Suprapubic skin (tissue), 4 donors: ENCODE measurements around the gene YJU2. TPM values are rescaled to one million over a fixed set of nuclear protein-coding genes. Genes with fewer than 3 reads are reported as not detected.
"Not testable (repeated sequence)": the region's sequence is repeated elsewhere in the genome, so short reads cannot be mapped to it uniquely, and the experiment has no call there.

Experiments
- DNase-seq, 2 donors: peaks; one replicate each; pipeline ENCODE4 v3.0.0-alpha.2; 2019; ENCODE audit warnings: low spot score in 2 of 2
- H3K27ac ChIP-seq: fragments of 200-600 bp; sonication (generic); one replicate; pipeline ENCODE4 v1.5.1; 2019
- H3K27me3 ChIP-seq: fragments of 200-600 bp; sonication (generic); one replicate; pipeline ENCODE4 v1.5.1; 2019
- H3K36me3 ChIP-seq: fragments of 200-600 bp; sonication (generic); one replicate; pipeline ENCODE4 v1.5.1; 2019
- H3K4me1 ChIP-seq: fragments of 200-600 bp; sonication (generic); one replicate; pipeline ENCODE4 v1.5.1; 2019
- H3K4me3 ChIP-seq: fragments of 200-600 bp; sonication (generic); one replicate; pipeline ENCODE4 v1.5.1; 2019; ENCODE audit warnings: mild to moderate bottlenecking
- H3K9me3 ChIP-seq: fragments of 200-600 bp; sonication (generic); one replicate; pipeline ENCODE4 v1.5.1; 2019
- EP300 ChIP-seq: sonication (generic); formaldehyde crosslinking; IDR thresholded peaks from one replicate; pipeline ENCODE4 v1.6.1; 2017; ENCODE audit warnings: antibody characterized with exemption
- POLR2A ChIP-seq, 2 donors: fragments of 450-650 bp; IDR thresholded peaks; one replicate each; pipeline ENCODE4 v1.6.1; 2017; ENCODE audit warnings: antibody characterized with exemption in 2 of 2, mild to moderate bottlenecking in 2 of 2, moderate library complexity in 2 of 2
- POLR2AphosphoS5 ChIP-seq, 3 donors: sonication (generic); formaldehyde crosslinking; IDR thresholded peaks; one replicate each; pipeline ENCODE4 v1.6.1; 2017; ENCODE audit warnings: antibody characterized with exemption in 3 of 3
- WGBS: methylation state at CpG from one replicate; pipeline ENCODE4 v1.1.5; 2018; 5-methylcytosine and 5-hydroxymethylcytosine counted together
- total RNA-seq, 4 donors: library from RNA; depleted of rRNA; stranded (reverse); fragments of >200 nt; gene quantifications; one replicate each; pipeline ENCODE4 v1.1.0, GENCODE V29; 2016
- TF ChIP-seq, protein P1 (sequence below), 2 donors: fragments of 200-600 bp in 1 of 2; fragments of 450-650 bp in 1 of 2; sonication (generic) in 1 of 2; IDR thresholded peaks; one replicate each; pipeline ENCODE4 v1.5.1; 2016 to 2019; ENCODE audit warnings: antibody characterized with exemption in 2 of 2, mild to moderate bottlenecking in 1 of 2, moderate library complexity in 1 of 2

Gene YJU2
- total RNA-seq, 4 donors from 2014 or later: 23.3 to 34.3 (median 26.9) TPM

DNA sequence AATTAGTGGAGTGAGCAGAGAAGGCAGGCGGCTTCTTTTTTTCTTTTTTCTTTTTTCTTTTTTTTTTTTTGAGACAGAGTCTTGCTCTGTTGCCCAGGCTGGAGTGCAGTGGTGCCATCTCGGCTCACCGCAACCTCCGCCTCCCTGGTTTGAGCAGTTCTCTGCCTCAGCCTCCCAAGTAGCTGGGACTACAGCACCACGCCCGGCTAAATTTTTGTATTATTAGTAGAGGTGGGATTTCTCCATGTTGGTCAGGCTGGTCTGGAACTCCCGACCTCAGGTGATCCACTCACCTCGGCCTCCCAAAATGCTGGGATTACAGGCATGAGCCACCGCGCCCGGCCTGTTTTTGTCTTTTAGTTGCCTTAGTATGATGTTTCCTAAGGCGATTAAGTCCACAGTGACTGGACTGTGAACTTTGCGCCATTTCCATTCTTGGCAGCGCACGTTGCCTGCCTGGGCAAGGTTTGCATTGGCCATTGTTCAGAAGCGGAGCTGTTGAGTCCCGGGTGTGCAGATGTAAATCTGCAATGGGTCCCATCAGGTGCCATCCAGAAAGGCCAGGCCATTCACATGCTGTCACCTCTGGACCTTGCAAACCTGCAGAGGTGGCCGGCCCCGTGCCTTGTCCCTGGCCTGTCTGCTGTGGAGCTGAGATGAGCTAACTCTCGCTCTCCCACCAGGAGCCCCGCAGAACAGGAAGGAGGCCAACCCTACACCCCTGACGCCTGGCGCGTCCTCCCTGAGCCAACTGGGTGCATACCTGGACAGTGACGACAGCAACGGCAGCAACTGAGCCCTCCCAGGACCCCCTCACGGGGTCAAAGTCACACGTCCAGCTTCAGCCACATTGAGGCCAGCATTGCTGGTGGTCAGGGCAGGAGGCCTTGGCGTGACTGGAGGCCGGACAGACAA lies 21.3 kb downstream of the YJU2 start:
- Histone ChIP-seq H3K36me3 (peaks cover 77% of the 10 kb centered on the region), H3K9me3 (no peaks in the 10 kb centered on the region), H3K4me3 (no peak overlapping the region), H3K27ac (no peak overlapping the region), H3K27me3 (no peaks in the 10 kb centered on the region), H3K4me1 (no peaks in the 10 kb centered on the region)
- TF ChIP-seq POLR2A (IDR thresholded peaks at IDR 0.05): no peak
- no peak for TF ChIP-seq EP300
- no peak for TF ChIP-seq POLR2AphosphoS5 (IDR thresholded peaks at IDR 0.05)
- TF ChIP-seq, protein P1, sequence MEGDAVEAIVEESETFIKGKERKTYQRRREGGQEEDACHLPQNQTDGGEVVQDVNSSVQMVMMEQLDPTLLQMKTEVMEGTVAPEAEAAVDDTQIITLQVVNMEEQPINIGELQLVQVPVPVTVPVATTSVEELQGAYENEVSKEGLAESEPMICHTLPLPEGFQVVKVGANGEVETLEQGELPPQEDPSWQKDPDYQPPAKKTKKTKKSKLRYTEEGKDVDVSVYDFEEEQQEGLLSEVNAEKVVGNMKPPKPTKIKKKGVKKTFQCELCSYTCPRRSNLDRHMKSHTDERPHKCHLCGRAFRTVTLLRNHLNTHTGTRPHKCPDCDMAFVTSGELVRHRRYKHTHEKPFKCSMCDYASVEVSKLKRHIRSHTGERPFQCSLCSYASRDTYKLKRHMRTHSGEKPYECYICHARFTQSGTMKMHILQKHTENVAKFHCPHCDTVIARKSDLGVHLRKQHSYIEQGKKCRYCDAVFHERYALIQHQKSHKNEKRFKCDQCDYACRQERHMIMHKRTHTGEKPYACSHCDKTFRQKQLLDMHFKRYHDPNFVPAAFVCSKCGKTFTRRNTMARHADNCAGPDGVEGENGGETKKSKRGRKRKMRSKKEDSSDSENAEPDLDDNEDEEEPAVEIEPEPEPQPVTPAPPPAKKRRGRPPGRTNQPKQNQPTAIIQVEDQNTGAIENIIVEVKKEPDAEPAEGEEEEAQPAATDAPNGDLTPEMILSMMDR (IDR thresholded peaks at IDR 0.05): no peak
- WGBS: 88% methylated on average over 26 of the region's 30 CpGs
- no peak for DNase-seq

DNA sequence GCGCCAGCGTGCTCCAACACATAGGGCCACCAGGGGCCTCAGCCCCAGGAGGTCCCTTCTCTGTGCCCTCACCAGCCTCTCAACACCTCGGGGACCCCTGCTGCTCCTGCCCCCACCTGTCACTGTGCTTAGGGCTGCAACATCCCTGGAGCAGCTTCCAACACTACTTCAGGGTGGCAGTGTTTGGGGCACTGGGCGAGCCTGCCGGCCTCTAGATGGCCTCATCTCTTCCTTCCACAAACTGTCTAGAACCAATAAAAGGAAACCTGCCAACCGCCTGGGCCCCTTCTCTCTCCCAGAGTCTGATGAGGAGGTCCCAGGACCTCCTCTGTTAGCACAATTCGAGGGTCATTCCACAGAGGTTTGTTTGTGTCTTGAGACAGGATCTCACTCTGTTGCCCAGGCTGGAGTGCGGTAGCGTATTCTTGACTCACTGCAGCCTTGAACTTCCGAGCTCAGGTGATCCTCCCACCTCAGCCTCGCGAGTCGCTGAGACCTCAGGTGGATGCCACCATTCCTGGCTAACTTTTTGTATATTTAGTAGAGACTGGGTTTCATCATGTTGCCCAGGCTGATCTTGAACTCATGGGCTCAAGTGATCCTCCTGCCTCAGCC lies 22.0 kb downstream of the YJU2 start:
- Histone ChIP-seq H3K36me3 (peaks cover 70% of the 10 kb centered on the region), H3K4me1 (no peaks in the 10 kb centered on the region), H3K27me3 (no peaks in the 10 kb centered on the region), H3K27ac (no peak overlapping the region), H3K4me3 (no peak overlapping the region), H3K9me3 (no peaks in the 10 kb centered on the region)
- 93% methylated on average over 7 of the region's 13 CpGs for WGBS
- DNase-seq: no peak
- TF ChIP-seq, protein P1 (IDR thresholded peaks at IDR 0.05): no peak
- TF ChIP-seq POLR2A (IDR thresholded peaks at IDR 0.05) (no peak), EP300 (no peak), POLR2AphosphoS5 (IDR thresholded peaks at IDR 0.05) (no peak)

DNA sequence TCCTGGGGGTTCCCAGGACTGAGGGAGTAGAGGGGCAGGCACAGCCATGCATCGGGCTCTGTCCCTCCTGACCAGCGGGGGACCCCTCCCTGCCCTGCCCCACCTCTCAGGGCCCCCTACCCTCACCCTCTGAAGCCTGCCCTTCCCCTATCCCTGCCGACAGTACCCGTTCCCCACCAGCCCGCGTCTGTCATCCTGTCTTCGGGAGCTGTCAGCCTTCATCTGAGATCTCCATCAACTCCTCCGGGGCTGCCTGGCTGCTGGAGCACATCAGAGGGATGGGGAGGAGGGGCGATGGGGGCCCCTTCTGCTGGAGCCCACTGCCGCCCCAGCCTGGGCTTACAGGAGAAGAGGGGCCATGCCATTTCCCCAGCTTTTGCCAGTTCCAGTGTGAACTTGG lies 26.0 kb downstream of the YJU2 start:
- TF ChIP-seq EP300 (no peak), POLR2A (IDR thresholded peaks at IDR 0.05) (no peak), POLR2AphosphoS5 (IDR thresholded peaks at IDR 0.05) (no peak)
- TF ChIP-seq, protein P1 (IDR thresholded peaks at IDR 0.05): no peak
- 56% methylated on average over 8 of the region's 10 CpGs for WGBS
- no peaks in the 10 kb centered on the region for H3K9me3 ChIP-seq
- peaks cover 34% of the 10 kb centered on the region for H3K36me3 ChIP-seq
- no peaks in the 10 kb centered on the region for H3K4me1 ChIP-seq
- DNase-seq: no peak
- H3K4me3 ChIP-seq: no peak overlapping the region
- H3K27me3 ChIP-seq: peaks cover 8% of the 10 kb centered on the region
- H3K27ac ChIP-seq: no peak overlapping the region

DNA sequence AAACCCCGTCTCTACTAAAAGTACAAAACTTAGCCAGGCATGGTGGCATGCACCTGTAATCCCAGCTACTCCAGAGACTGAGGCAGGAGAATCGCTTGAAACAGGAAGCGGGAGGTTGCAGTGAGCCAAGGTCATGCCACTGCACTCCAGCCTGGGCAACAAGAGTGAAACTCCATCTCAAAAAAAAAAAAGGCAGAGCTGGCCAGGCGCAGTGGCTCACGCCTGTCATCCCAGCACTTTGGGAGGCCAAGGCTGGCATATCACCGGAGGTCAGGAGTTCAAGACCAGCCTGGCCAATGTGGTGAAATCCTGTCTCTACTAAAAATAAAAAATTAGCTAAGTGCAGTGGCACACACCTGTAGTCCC lies 27.4 kb downstream of the YJU2 start:
- WGBS: 89% methylated on average over 6 of the region's 6 CpGs
- Histone ChIP-seq H3K27me3 (peaks cover 22% of the 10 kb centered on the region), H3K36me3 (peaks cover 21% of the 10 kb centered on the region)
- not testable (repeated sequence) for DNase-seq, H3K4me1 ChIP-seq, H3K4me3 ChIP-seq, H3K9me3 ChIP-seq, H3K27ac ChIP-seq

DNA sequence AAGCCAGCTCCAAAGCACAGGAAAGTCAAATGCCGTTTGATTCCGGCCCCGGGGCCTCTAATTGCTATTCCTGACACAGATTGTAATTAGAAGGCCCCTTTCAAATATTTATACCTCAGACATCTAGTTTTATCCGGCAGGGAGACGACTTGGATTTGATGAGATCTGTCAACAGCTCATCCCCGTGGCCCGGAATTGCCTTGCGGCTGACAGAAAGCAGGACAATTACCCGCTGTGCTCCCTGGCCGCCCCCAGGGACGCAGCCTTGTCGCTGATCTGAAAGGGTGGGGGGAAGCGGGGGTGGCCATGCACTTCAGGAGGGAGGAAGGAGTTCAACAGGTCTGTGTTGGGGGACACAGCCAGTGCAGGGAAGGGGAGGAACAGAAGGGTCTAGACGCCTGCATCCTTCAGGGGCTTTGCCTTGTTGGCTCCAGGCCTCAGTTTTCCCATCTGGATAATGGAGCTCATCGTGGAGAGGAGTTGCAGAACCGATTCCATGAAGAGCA lies 30.4 kb downstream of the YJU2 start:
- Histone ChIP-seq H3K27ac (no peak overlapping the region), H3K4me1 (peaks cover 16% of the 10 kb centered on the region), H3K9me3 (no peaks in the 10 kb centered on the region), H3K36me3 (no peaks in the 10 kb centered on the region), H3K27me3 (peaks cover 51% of the 10 kb centered on the region), H3K4me3 (no peak overlapping the region)
- WGBS: 32% methylated on average over 14 of the region's 16 CpGs
- DNase-seq: no peak
- TF ChIP-seq EP300: no peak
- TF ChIP-seq, protein P1 (IDR thresholded peaks at IDR 0.05): no peak
- TF ChIP-seq POLR2A (IDR thresholded peaks at IDR 0.05): no peak
- no peak for TF ChIP-seq POLR2AphosphoS5 (IDR thresholded peaks at IDR 0.05)
